Kidney epithelial cell (primary cell): Measurements from ENCODE around the gene WFIKKN1. TPM values are rescaled to one million over a fixed set of nuclear protein-coding genes. Genes with fewer than 3 reads are reported as not detected.

Experiments
- DNase-seq: peaks from one replicate; pipeline ENCODE4 v3.0.0-alpha.2; 2010; ENCODE audit warnings: low read depth
- H3K27me3 ChIP-seq: 2 replicates; pipeline ENCODE4 v1.6.0; 2011; ENCODE audit warnings: low read length; ENCODE audit not compliant: control insufficient read depth, insufficient read depth
- H3K36me3 ChIP-seq: 2 replicates; pipeline ENCODE4 v1.5.1; 2011; ENCODE audit warnings: low read length; ENCODE audit not compliant: control insufficient read depth, insufficient read depth
- H3K4me3 ChIP-seq: 2 replicates; pipeline ENCODE4 v1.5.1; 2011; ENCODE audit warnings: low read depth, mild to moderate bottlenecking, control low read depth, low read length
- CTCF ChIP-seq: IDR thresholded peaks from 2 replicates; pipeline ENCODE4 v1.5.1; 2011; ENCODE audit warnings: mild to moderate bottlenecking, moderate library complexity, low read length, control low read depth, inconsistent platforms; ENCODE audit not compliant: insufficient read depth, poor library complexity, severe bottlenecking
- total RNA-seq: library from RNA; depleted of rRNA; stranded (reverse); fragments of >200 nt; gene quantifications from 2 replicates; pipeline ENCODE4 v1.2.3, GENCODE V29; 2015

Gene WFIKKN1
- total RNA-seq, 1 donor from 2014 or later, result 0.08 TPM

- no peak overlapping the region for H3K4me3 ChIP-seq
- no peak for DNase-seq
- H3K27me3 ChIP-seq, result peaks cover 4% of the 10 kb centered on the region
- no peak for TF ChIP-seq CTCF
- H3K36me3 ChIP-seq, result peaks cover 2% of the 10 kb centered on the region
Measured at GRCh38 chr16:627454-628239, 3.1 kb upstream of the WFIKKN1 start.

- Histone ChIP-seq H3K36me3 (peaks cover 2% of the 10 kb centered on the region), H3K27me3 (peaks cover 4% of the 10 kb centered on the region), H3K4me3 (no peak overlapping the region)
- no peak for TF ChIP-seq CTCF
- DNase-seq, result no peak
Measured at GRCh38 chr16:628321-629061, 2.3 kb upstream of the WFIKKN1 start.

GRCh38 chr16:629185-629832 lies 1.5 kb upstream of the WFIKKN1 start:
- Histone ChIP-seq H3K4me3 (no peak overlapping the region), H3K27me3 (peaks cover 4% of the 10 kb centered on the region)
- no peak for TF ChIP-seq CTCF

GRCh38 chr16:629833-630248 lies 944 bp upstream of the WFIKKN1 start:
- no peak for DNase-seq
- no peak for TF ChIP-seq CTCF
- Histone ChIP-seq H3K27me3 (peaks cover 4% of the 10 kb centered on the region), H3K4me3 (no peak overlapping the region), H3K36me3 (peaks cover 2% of the 10 kb centered on the region)

More at GRCh38 chr16:629185-629832, 1.5 kb upstream of the WFIKKN1 start:
- no peak for DNase-seq
- H3K36me3 ChIP-seq, result peaks cover 2% of the 10 kb centered on the region

- Histone ChIP-seq H3K36me3 (peaks cover 2% of the 10 kb centered on the region), H3K27me3 (peaks cover 4% of the 10 kb centered on the region), H3K4me3 (no peak overlapping the region)
- TF ChIP-seq CTCF, result no peak
- no peak for DNase-seq
Measured at GRCh38 chr16:630249-630814, 453 bp upstream of the WFIKKN1 start.
